OCI-LY1 (cell line): ENCODE results near the gene ASB13.

Source experiments
- H2AFZ ChIP-seq: fragments of 200-600 bp; sonication (generic), shearing (Covaris generic); 2 replicates; pipeline ENCODE4 v1.6.0; 2014; ENCODE audit warnings: antibody characterized with exemption, mild to moderate bottlenecking, low read length
- H3F3A ChIP-seq: fragments of 200-600 bp; sonication (generic), shearing (Covaris generic); 2 replicates; pipeline ENCODE4 v1.6.0; 2014; ENCODE audit warnings: mild to moderate bottlenecking, antibody characterized with exemption, low read length, moderate library complexity; ENCODE audit not compliant: insufficient read depth
- H3K27ac ChIP-seq: fragments of 200-600 bp; sonication (generic); 2 replicates; pipeline ENCODE4 v1.5.1; 2014; ENCODE audit warnings: low read length, mixed run types, mild to moderate bottlenecking, low read depth; ENCODE audit not compliant: poor library complexity, severe bottlenecking
- H3K27me3 ChIP-seq: fragments of 200-600 bp; sonication (generic); 2 replicates; pipeline ENCODE4 v1.6.0; 2014; ENCODE audit warnings: antibody characterized with exemption, mild to moderate bottlenecking, low read length, moderate library complexity; ENCODE audit not compliant: insufficient read depth
- H3K36me3 ChIP-seq: fragments of 200-600 bp; sonication (generic); 2 replicates; pipeline ENCODE4 v1.6.1; 2014; ENCODE audit warnings: mild to moderate bottlenecking, antibody characterized with exemption, low read length, moderate library complexity, mixed read lengths; ENCODE audit not compliant: insufficient read depth
- H3K4me1 ChIP-seq: fragments of 200-600 bp; sonication (generic); 2 replicates; pipeline ENCODE4 v1.5.1; 2014; ENCODE audit warnings: mild to moderate bottlenecking, low read length, moderate library complexity; ENCODE audit not compliant: insufficient read depth, severe bottlenecking
- H3K4me2 ChIP-seq: fragments of 200-600 bp; sonication (generic), shearing (Covaris generic); 2 replicates; pipeline ENCODE4 v1.6.1; 2014; ENCODE audit warnings: low read length
- H3K4me3 ChIP-seq: fragments of 200-600 bp; sonication (generic); 2 replicates; pipeline ENCODE4 v1.5.1; 2014; ENCODE audit warnings: low read length, low read depth, mild to moderate bottlenecking, mixed read lengths; ENCODE audit not compliant: poor library complexity, severe bottlenecking
- H3K79me2 ChIP-seq: fragments of 200-600 bp; shearing (Covaris generic); 2 replicates; pipeline ENCODE4 v1.6.1; 2016; ENCODE audit warnings: mixed run types, low read length, mixed read lengths; ENCODE audit not compliant: insufficient read depth
- H3K9ac ChIP-seq: fragments of 200-600 bp; sonication (generic), shearing (Covaris generic); 2 replicates; pipeline ENCODE4 v1.6.1; 2014; ENCODE audit warnings: mild to moderate bottlenecking, low read length, mixed read lengths
- H3K9me2 ChIP-seq: fragments of 200-600 bp; sonication (generic), shearing (Covaris generic); 2 replicates; pipeline ENCODE4 v1.6.1; 2014; ENCODE audit warnings: low read depth, mild to moderate bottlenecking, low read length, mixed read lengths
- H3K9me3 ChIP-seq: fragments of 200-600 bp; shearing (Covaris generic); 2 replicates; pipeline ENCODE4 v1.6.1; 2014; ENCODE audit warnings: low read length, mixed read lengths
- H4K20me1 ChIP-seq: fragments of 200-600 bp; sonication (generic), shearing (Covaris generic); 2 replicates; pipeline ENCODE4 v1.6.0; 2016; ENCODE audit warnings: mild to moderate bottlenecking, low read length; ENCODE audit not compliant: insufficient read depth
- CTCF ChIP-seq: fragments of 200-600 bp; sonication (generic), shearing (Covaris generic); IDR thresholded peaks from 2 replicates; pipeline ENCODE4 v1.5.1; 2017; ENCODE audit warnings: mild to moderate bottlenecking, antibody characterized with exemption, low read length, moderate library complexity, mixed read lengths
- EZH2 ChIP-seq: fragments of 200-600 bp; sonication (generic), shearing (Covaris generic); IDR thresholded peaks from 2 replicates; pipeline ENCODE4 v1.8.0; 2017; ENCODE audit warnings: borderline replicate concordance, mixed run types, mild to moderate bottlenecking, antibody characterized with exemption, low read length, moderate library complexity, mixed read lengths

ASB13 gene

GRCh38 chr10:5643346-5644067 lies 22.9 kb downstream of the ASB13 start:
- Histone ChIP-seq H4K20me1 (no peaks in the 10 kb centered on the region), H3K79me2 (no peaks in the 10 kb centered on the region), H3K9me3 (no peaks in the 10 kb centered on the region), H3K4me2 (no peak overlapping the region), H3K9me2 (no peaks in the 10 kb centered on the region), H3K36me3 (no peaks in the 10 kb centered on the region), H2AFZ (no peak overlapping the region), H3K4me1 (peaks cover 8% of the 10 kb centered on the region), H3K27ac (no peak overlapping the region), H3K4me3 (no peak overlapping the region), H3K27me3 (0 out of 2 replicates have a peak, but pooled peaks cover 4% of the 10 kb centered on the region), H3F3A (no peaks in the 10 kb centered on the region), H3K9ac (no peak overlapping the region)
- TF ChIP-seq EZH2 (no peak), CTCF (no peak)

- H4K20me1 ChIP-seq = no peaks in the 10 kb centered on the region
These were observed 24.9 kb downstream of the ASB13 start for GRCh38 chr10:5641501-5641900.

GRCh38 chr10:5640501-5640900 lies 25.9 kb downstream of the ASB13 start:
- H3F3A ChIP-seq = no peaks in the 10 kb centered on the region
- no peak overlapping the region for H3K4me3 ChIP-seq
- H3K4me2 ChIP-seq = no peak overlapping the region
- no peaks in the 10 kb centered on the region for H3K9me3 ChIP-seq
- H3K9me2 ChIP-seq = no peaks in the 10 kb centered on the region
- no peaks in the 10 kb centered on the region for H3K79me2 ChIP-seq
- no peak overlapping the region for H3K9ac ChIP-seq
- H3K36me3 ChIP-seq = no peaks in the 10 kb centered on the region
- TF ChIP-seq CTCF (no peak), EZH2 (no peak)
- H4K20me1 ChIP-seq = no peaks in the 10 kb centered on the region
- no peaks in the 10 kb centered on the region for H3K27me3 ChIP-seq
- no peak overlapping the region for H3K27ac ChIP-seq
- H3K4me1 ChIP-seq = no peaks in the 10 kb centered on the region
- no peak overlapping the region for H2AFZ ChIP-seq

More at GRCh38 chr10:5641501-5641900, 24.9 kb downstream of the ASB13 start:
- peaks cover 8% of the 10 kb centered on the region for H3K4me1 ChIP-seq
- H3K27me3 ChIP-seq = 0 out of 2 replicates have a peak, but pooled peaks cover under 1% of the 10 kb centered on the region
- TF ChIP-seq CTCF (no peak), EZH2 (no peak)
- no peak overlapping the region for H3K4me2 ChIP-seq
- H3K9me2 ChIP-seq = no peaks in the 10 kb centered on the region
- H3K9me3 ChIP-seq = no peaks in the 10 kb centered on the region
- H2AFZ ChIP-seq = no peak overlapping the region
- no peaks in the 10 kb centered on the region for H3K36me3 ChIP-seq
- no peaks in the 10 kb centered on the region for H3F3A ChIP-seq
- H3K4me3 ChIP-seq = no peak overlapping the region
- H3K27ac ChIP-seq = no peak overlapping the region
- no peak overlapping the region for H3K9ac ChIP-seq
- no peaks in the 10 kb centered on the region for H3K79me2 ChIP-seq
